Measurements from ENCODE around the gene PRKAR1B. TPM values are rescaled to one million over a fixed set of nuclear protein-coding genes. Genes with fewer than 3 reads are reported as not detected.

The PRKAR1B gene
- total RNA-seq, 1 experiment from 2014 or later = 27.2 TPM

DNA sequence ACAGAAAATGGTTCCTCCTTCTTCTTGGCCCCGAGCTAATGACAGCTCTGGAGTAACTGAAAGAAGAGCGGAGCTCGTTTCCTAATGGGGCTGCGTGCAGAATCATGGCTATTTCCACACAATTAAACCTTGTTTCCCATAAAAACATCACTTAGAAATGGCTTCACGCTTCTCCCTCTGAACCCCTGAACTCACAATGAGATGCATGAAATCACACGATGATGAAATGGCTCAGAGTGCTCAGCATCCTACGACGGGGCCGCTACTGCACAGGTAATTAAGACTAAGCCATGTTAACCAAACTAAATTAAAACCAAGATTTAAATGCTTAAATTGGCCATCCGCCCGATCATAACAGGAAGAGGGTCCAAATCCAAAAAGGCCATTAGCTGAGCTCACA lies 80.6 kb downstream of the PRKAR1B start:
- DNase-seq (ENCODE audit: low spot score) = no peak
- intact Hi-C loops (cut with micrococcal nuclease; ENCODE audit: unreplicated experiment) = no loop called here
- ChIA-PET POLR2A (ENCODE audit: low non-redundant PET) (no interaction called here), CTCF (no interaction called here)
- Histone ChIP-seq H3K9me3 (ENCODE audit: low read depth, low read length, poor library complexity, severe bottlenecking) (no peaks in the 10 kb centered on the region), H3K27me3 (replicated peaks; ENCODE audit: insufficient read depth, low read depth, low read length, poor library complexity) (no peaks in the 10 kb centered on the region), H3K27ac (ENCODE audit: low read depth, low read length, poor library complexity, severe bottlenecking) (no peak overlapping the region), H3K4me1 (ENCODE audit: insufficient read depth, low read length, poor library complexity, severe bottlenecking) (no peaks in the 10 kb centered on the region), H3K4me3 (ENCODE audit: low read depth, low read length, poor library complexity, severe bottlenecking) (no peak overlapping the region), H3K36me3 (ENCODE audit: insufficient read depth, low read length, poor library complexity, severe bottlenecking) (no peaks in the 10 kb centered on the region)
- BruUV-seq (replicated peaks) = no TSS peak
- TF ChIP-seq, protein P1, sequence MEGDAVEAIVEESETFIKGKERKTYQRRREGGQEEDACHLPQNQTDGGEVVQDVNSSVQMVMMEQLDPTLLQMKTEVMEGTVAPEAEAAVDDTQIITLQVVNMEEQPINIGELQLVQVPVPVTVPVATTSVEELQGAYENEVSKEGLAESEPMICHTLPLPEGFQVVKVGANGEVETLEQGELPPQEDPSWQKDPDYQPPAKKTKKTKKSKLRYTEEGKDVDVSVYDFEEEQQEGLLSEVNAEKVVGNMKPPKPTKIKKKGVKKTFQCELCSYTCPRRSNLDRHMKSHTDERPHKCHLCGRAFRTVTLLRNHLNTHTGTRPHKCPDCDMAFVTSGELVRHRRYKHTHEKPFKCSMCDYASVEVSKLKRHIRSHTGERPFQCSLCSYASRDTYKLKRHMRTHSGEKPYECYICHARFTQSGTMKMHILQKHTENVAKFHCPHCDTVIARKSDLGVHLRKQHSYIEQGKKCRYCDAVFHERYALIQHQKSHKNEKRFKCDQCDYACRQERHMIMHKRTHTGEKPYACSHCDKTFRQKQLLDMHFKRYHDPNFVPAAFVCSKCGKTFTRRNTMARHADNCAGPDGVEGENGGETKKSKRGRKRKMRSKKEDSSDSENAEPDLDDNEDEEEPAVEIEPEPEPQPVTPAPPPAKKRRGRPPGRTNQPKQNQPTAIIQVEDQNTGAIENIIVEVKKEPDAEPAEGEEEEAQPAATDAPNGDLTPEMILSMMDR (conservative IDR thresholded peaks at IDR 0.05; ENCODE audit: low read depth, low read length) = no peak
- TF ChIP-seq EZH2 (IDR thresholded peaks at IDR 0.05; ENCODE audit: borderline replicate concordance, low read depth, low read length, poor library complexity, severe bottlenecking) = no peak

DNA sequence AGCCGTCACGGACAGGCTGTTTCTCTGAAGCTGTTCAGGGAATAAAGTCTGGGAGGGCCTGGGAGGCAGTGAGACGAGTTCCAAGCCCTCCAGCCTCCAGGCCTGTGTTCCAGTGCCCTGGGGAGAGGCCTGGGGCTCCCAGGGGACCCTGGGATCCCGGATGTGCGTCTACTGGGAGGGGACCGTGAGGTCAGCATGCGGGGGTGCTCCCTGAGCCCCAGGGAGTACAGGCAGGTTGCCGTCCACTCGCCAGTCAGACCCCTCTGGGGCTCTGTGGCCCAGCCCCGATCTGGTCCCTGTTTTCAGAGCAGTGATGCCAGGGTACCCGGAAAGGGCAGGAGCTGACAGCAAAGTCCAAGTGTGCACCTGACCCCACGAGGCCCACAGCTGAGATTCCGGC lies 81.5 kb downstream of the PRKAR1B start:
- BruUV-seq (replicated peaks) = no TSS peak
- no peak overlapping the region for H3K27ac ChIP-seq (ENCODE audit: low read depth, low read length, poor library complexity, severe bottlenecking)
- no peaks in the 10 kb centered on the region for H3K9me3 ChIP-seq (ENCODE audit: low read depth, low read length, poor library complexity, severe bottlenecking)
- H3K36me3 ChIP-seq (ENCODE audit: insufficient read depth, low read length, poor library complexity, severe bottlenecking) = no peaks in the 10 kb centered on the region
- H3K27me3 ChIP-seq (replicated peaks; ENCODE audit: insufficient read depth, low read depth, low read length, poor library complexity) = no peaks in the 10 kb centered on the region
- no peak for DNase-seq (ENCODE audit: low spot score)
- no peak for TF ChIP-seq EZH2 (IDR thresholded peaks at IDR 0.05; ENCODE audit: borderline replicate concordance, low read depth, low read length, poor library complexity, severe bottlenecking)
- TF ChIP-seq, protein P1 (conservative IDR thresholded peaks at IDR 0.05; ENCODE audit: low read depth, low read length) = no peak
- H3K4me3 ChIP-seq (ENCODE audit: low read depth, low read length, poor library complexity, severe bottlenecking) = no peak overlapping the region
- intact Hi-C loops (cut with micrococcal nuclease; ENCODE audit: unreplicated experiment) = no loop called here
- H3K4me1 ChIP-seq (ENCODE audit: insufficient read depth, low read length, poor library complexity, severe bottlenecking) = no peaks in the 10 kb centered on the region
- POLR2A ChIA-PET (ENCODE audit: low non-redundant PET) = no interaction called here
- CTCF ChIA-PET = no interaction called here

DNA sequence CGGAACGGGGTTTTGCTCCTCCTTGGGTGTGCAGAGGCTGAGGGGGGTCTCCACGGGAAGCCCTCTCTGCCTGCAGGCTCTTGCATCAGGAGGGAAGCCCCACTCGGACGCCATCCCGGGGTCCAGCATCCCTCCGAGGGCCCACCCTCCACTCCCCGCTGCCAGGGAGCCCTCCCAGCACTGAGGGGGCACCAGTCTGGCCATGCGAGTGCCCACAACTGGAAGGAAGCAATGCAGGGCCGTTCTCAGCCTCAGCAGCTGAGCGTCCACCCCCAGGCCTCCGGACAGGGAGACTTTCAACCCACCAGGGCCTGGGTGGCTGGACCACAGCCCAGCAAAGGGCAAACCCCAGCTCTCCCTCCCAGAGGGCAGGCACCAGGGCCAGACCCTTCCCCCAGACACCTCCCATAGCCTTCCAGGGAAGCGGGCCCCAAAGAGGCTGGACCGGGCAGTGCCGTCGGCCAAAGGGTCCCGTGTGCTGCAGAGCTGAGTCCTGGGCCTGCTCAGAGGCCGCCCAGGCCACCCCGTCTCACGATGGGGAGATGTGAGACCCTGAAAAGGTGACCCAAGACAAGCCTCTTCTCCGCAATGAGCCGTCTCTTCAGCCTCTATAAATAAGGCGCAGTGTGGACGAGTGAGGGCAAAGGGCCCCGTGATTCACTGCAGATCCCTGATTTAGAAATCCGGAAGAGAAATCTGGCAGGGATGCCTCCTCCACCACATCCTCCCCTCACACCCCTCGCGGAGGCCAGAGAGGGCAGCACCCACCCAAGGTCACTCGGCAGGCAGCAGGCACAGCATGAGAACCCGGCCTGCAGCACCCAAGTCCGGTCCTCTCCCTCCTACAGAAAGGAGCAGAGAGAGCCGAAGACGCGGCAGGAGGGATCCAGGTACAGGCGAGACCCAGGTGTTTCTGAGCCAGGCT lies 82.4 kb downstream of the PRKAR1B start:
- Histone ChIP-seq H3K27ac (ENCODE audit: low read depth, low read length, poor library complexity, severe bottlenecking) (no peak overlapping the region), H3K4me3 (ENCODE audit: low read depth, low read length, poor library complexity, severe bottlenecking) (no peak overlapping the region), H3K9me3 (ENCODE audit: low read depth, low read length, poor library complexity, severe bottlenecking) (no peaks in the 10 kb centered on the region), H3K4me1 (ENCODE audit: insufficient read depth, low read length, poor library complexity, severe bottlenecking) (no peaks in the 10 kb centered on the region), H3K27me3 (replicated peaks; ENCODE audit: insufficient read depth, low read depth, low read length, poor library complexity) (no peaks in the 10 kb centered on the region), H3K36me3 (ENCODE audit: insufficient read depth, low read length, poor library complexity, severe bottlenecking) (no peaks in the 10 kb centered on the region)
- no TSS peak for BruUV-seq (replicated peaks)
- intact Hi-C loops (cut with micrococcal nuclease; ENCODE audit: unreplicated experiment) = no loop called here
- ChIA-PET POLR2A (ENCODE audit: low non-redundant PET) (no interaction called here), CTCF (no interaction called here)
- TF ChIP-seq, protein P1 (conservative IDR thresholded peaks at IDR 0.05; ENCODE audit: low read depth, low read length) = no peak
- TF ChIP-seq EZH2 (IDR thresholded peaks at IDR 0.05; ENCODE audit: borderline replicate concordance, low read depth, low read length, poor library complexity, severe bottlenecking) = no peak
- DNase-seq (ENCODE audit: low spot score) = no peak

Measured in A673 (cell line).